IMR-90 (cell line): Measurements from ENCODE around the gene ST6GAL2. TPM values are rescaled to one million over a fixed set of nuclear protein-coding genes. Genes with fewer than 3 reads are reported as not detected.

ENCODE experiments used
- ATAC-seq: fragments of 200-7000 bp; cut with Tn5 transposase; 2 replicates; pipeline ENCODE4 v1.9.1; 2020; ENCODE audit warnings: low read depth, mild to moderate bottlenecking, moderate library complexity
- BruUV-seq: library from RNA; stranded (reverse); fragments of 400-500 nt; replicated peaks from 2 replicates; lab custom pipeline; 2021; lab: Mats Ljungman, UMichigan
- CTCF ChIA-PET: fragments of 300-600 bp; formaldehyde crosslinking; extraction: SDS; loops from one replicate; lab custom pipeline; 2021; ENCODE audit warnings: antibody characterized with exemption; lab: Yijun Ruan, JAX
- POLR2A ChIA-PET: fragments of 300-600 bp; sonication (Branson Sonifier 250); formaldehyde crosslinking; loops from one replicate; lab custom pipeline; 2022; ENCODE audit warnings: antibody characterized with exemption; ENCODE audit not compliant: unreplicated experiment; lab: Charles Lee
- DNase-seq: peaks from one replicate; pipeline ENCODE4 v3.0.0; 2013
- H2AFZ ChIP-seq: replicated peaks from 2 replicates; pipeline ENCODE3; 2013; ENCODE audit warnings: low read length, mild to moderate bottlenecking; ENCODE audit not compliant: poor library complexity
- H2AK5ac ChIP-seq: 2 replicates; pipeline ENCODE4 v1.6.1; 2013; ENCODE audit warnings: low read depth, low read length, inconsistent platforms
- H2AK9ac ChIP-seq: replicated peaks from 2 replicates; pipeline ENCODE3; 2013; ENCODE audit warnings: mild to moderate bottlenecking, low read depth, low read length, moderate library complexity; ENCODE audit not compliant: poor library complexity
- H2BK120ac ChIP-seq: 2 replicates; pipeline ENCODE4 v1.6.1; 2013; ENCODE audit warnings: low read depth, low read length, inconsistent platforms
- H2BK15ac ChIP-seq: 3 replicates; pipeline ENCODE4 v1.6.1; 2013; ENCODE audit warnings: low read depth, low read length, inconsistent platforms
- H2BK20ac ChIP-seq: 2 replicates; pipeline ENCODE4 v1.6.1; 2013; ENCODE audit warnings: low read depth, mild to moderate bottlenecking, inconsistent platforms, low read length, moderate library complexity
- H2BK5ac ChIP-seq: 2 replicates; pipeline ENCODE4 v1.6.1; 2013; ENCODE audit warnings: mild to moderate bottlenecking, low read depth, low read length, inconsistent platforms; ENCODE audit not compliant: poor library complexity, severe bottlenecking
- H3K14ac ChIP-seq: replicated peaks from 2 replicates; pipeline ENCODE4 v1.6.1; 2013; ENCODE audit warnings: low read depth, low read length, inconsistent platforms
- H3K18ac ChIP-seq: 2 replicates; pipeline ENCODE4 v1.6.1; 2013; ENCODE audit warnings: low read depth, low read length, control low read depth
- H3K23ac ChIP-seq: 2 replicates; pipeline ENCODE4 v1.6.1; 2013; ENCODE audit warnings: low read depth, low read length, inconsistent platforms
- H3K27ac ChIP-seq: 2 replicates; pipeline ENCODE4 v1.5.1; 2013; ENCODE audit warnings: mild to moderate bottlenecking, control low read depth, low read length; ENCODE audit not compliant: insufficient read depth
- H3K27me3 ChIP-seq: 2 replicates; pipeline ENCODE4 v1.6.1; 2013; ENCODE audit warnings: low read length; ENCODE audit not compliant: control insufficient read depth, insufficient read depth
- H3K36me3 ChIP-seq: 2 replicates; pipeline ENCODE4 v1.6.1; 2013; ENCODE audit warnings: low read length, mixed read lengths; ENCODE audit not compliant: control insufficient read depth, insufficient read depth
- H3K4ac ChIP-seq: 2 replicates; pipeline ENCODE4 v1.6.1; 2013; ENCODE audit warnings: low read depth, low read length, inconsistent platforms
- H3K4me1 ChIP-seq: 2 replicates; pipeline ENCODE4 v1.6.1; 2013; ENCODE audit warnings: low read length, mixed read lengths; ENCODE audit not compliant: control insufficient read depth, insufficient read depth
- H3K4me2 ChIP-seq: 2 replicates; pipeline ENCODE4 v1.6.1; 2013; ENCODE audit warnings: low read depth, mild to moderate bottlenecking, control low read depth, low read length, moderate library complexity
- H3K4me3 ChIP-seq: 2 replicates; pipeline ENCODE4 v1.5.1; 2013; ENCODE audit warnings: low read depth, mild to moderate bottlenecking, control low read depth, low read length, moderate library complexity; ENCODE audit not compliant: insufficient read depth
- H3K56ac ChIP-seq: 2 replicates; pipeline ENCODE4 v1.6.1; 2013; ENCODE audit warnings: low read length, inconsistent platforms; ENCODE audit not compliant: insufficient read depth; ENCODE audit errors: extremely low read depth
- H3K79me1 ChIP-seq, 2 experiments: 2 replicates each; pipeline ENCODE4 v1.6.1; 2013; ENCODE audit warnings: low read length in 2 of 2, inconsistent platforms in 1 of 2, low read depth in 1 of 2
- H3K9ac ChIP-seq: 2 replicates; pipeline ENCODE4 v1.6.1; 2013; ENCODE audit warnings: low read depth, low read length, control low read depth
- H3K9me1 ChIP-seq: 2 replicates; pipeline ENCODE4 v1.6.1; 2013; ENCODE audit warnings: low read length, inconsistent platforms; ENCODE audit not compliant: insufficient read depth
- H3K9me3 ChIP-seq: 2 replicates; pipeline ENCODE4 v1.6.1; 2013; ENCODE audit warnings: low read length; ENCODE audit not compliant: control insufficient read depth, insufficient read depth
- H4K20me1 ChIP-seq: 2 replicates; pipeline ENCODE4 v1.6.1; 2013; ENCODE audit warnings: low read length, inconsistent platforms; ENCODE audit not compliant: insufficient read depth
- H4K5ac ChIP-seq: 2 replicates; pipeline ENCODE4 v1.6.1; 2013; ENCODE audit warnings: mild to moderate bottlenecking, low read depth, low read length, control low read depth
- H4K8ac ChIP-seq, 2 experiments: 2 replicates each; pipeline ENCODE4 v1.6.1; 2013; ENCODE audit warnings: low read depth in 2 of 2, low read length in 2 of 2, control low read depth in 1 of 2, inconsistent platforms in 1 of 2
- H4K91ac ChIP-seq: 2 replicates; pipeline ENCODE4 v1.6.1; 2013; ENCODE audit warnings: low read depth, low read length, inconsistent platforms; ENCODE audit not compliant: insufficient read depth
- BHLHE40 ChIP-seq: fragments of 150-350 bp; IDR thresholded peaks from 2 replicates; pipeline ENCODE4 v1.6.1; 2016; ENCODE audit warnings: mild to moderate bottlenecking, low read depth, low read length
- CEBPB ChIP-seq: IDR thresholded peaks from 2 replicates; pipeline ENCODE4 v1.6.1; 2012; ENCODE audit warnings: low read depth, low read length, improper control_type of control experiment
- CHD1 ChIP-seq: IDR thresholded peaks from 2 replicates; pipeline ENCODE4 v1.6.1; 2012; ENCODE audit warnings: low read depth, low read length, improper control_type of control experiment
- FOS ChIP-seq: fragments of 150-350 bp; IDR thresholded peaks from 2 replicates; pipeline ENCODE4 v1.6.1; 2016; ENCODE audit warnings: low read depth, low read length
- MAFK ChIP-seq: IDR thresholded peaks from 2 replicates; pipeline ENCODE4 v1.6.1; 2012; ENCODE audit warnings: low read depth, low read length, improper control_type of control experiment
- MAZ ChIP-seq: IDR thresholded peaks from 2 replicates; pipeline ENCODE4 v1.6.1; 2012; ENCODE audit warnings: low read depth, mild to moderate bottlenecking, low read length, improper control_type of control experiment, moderate library complexity, borderline replicate concordance
- MXI1 ChIP-seq: IDR thresholded peaks from 2 replicates; pipeline ENCODE4 v1.6.1; 2012; ENCODE audit warnings: low read depth, mild to moderate bottlenecking, low read length, moderate library complexity, borderline replicate concordance
- NFE2L2 ChIP-seq: fragments of 150-350 bp; IDR thresholded peaks from 2 replicates; pipeline ENCODE4 v1.6.1; 2016; ENCODE audit warnings: low read depth, mild to moderate bottlenecking, low read length
- POLR2A ChIP-seq: IDR thresholded peaks from 2 replicates; pipeline ENCODE4 v1.6.1; 2012; ENCODE audit warnings: mild to moderate bottlenecking, low read depth, low read length
- RAD21 ChIP-seq: IDR thresholded peaks from 2 replicates; pipeline ENCODE4 v1.6.1; 2012; ENCODE audit warnings: low read length, improper control_type of control experiment
- RCOR1 ChIP-seq: IDR thresholded peaks from 2 replicates; pipeline ENCODE4 v1.6.1; 2012; ENCODE audit warnings: mild to moderate bottlenecking, low read length, improper control_type of control experiment; ENCODE audit not compliant: insufficient replicate concordance
- RFX5 ChIP-seq: IDR thresholded peaks from 2 replicates; pipeline ENCODE4 v1.8.0; 2012; ENCODE audit warnings: low read depth, mild to moderate bottlenecking, low read length, moderate library complexity
- SMC3 ChIP-seq: fragments of 150-350 bp; IDR thresholded peaks from 2 replicates; pipeline ENCODE4 v1.6.1; 2016; ENCODE audit warnings: low read depth, mild to moderate bottlenecking, antibody characterized with exemption, low read length, moderate library complexity
- WGBS, 2 experiments: methylation state at CpG; one replicate each; pipeline versions ENCODE4 v1.1.5 to v1.1.7; 2013; ENCODE audit warnings: missing lambda C conversion rate in 2 of 2; ENCODE audit not compliant: insufficient read length in 1 of 2; ENCODE audit errors: extremely low coverage in 2 of 2; 5-methylcytosine and 5-hydroxymethylcytosine counted together
- dilution Hi-C: fragments of 300-500 bp; cut with HindIII; formaldehyde crosslinking; loops from one replicate; pipeline ENCODE4 v1.14.3; 2018; ENCODE audit warnings: low sequenced_read_pairs; ENCODE audit not compliant: unreplicated experiment
- in situ Hi-C: fragments of 300-500 bp; cut with MboI; formaldehyde crosslinking; loops from 3 replicates; pipeline ENCODE4 v1.14.3; 2019; ENCODE audit warnings: low sequenced_read_pairs, inconsistent platforms, mixed read lengths
- intact Hi-C: fragments of 100-400 bp; cut with micrococcal nuclease; formaldehyde crosslinking; loops from 2 replicates; pipeline ENCODE4 v1.10.0; 2022
- polyA plus RNA-seq, 3 experiments: library from polyadenylated mRNA; depleted of rRNA; stranded (reverse); fragments of >200 nt; gene quantifications; 2 replicates each; pipeline ENCODE4 v1.2.3, GENCODE V29; 2012; ENCODE audit warnings: low replicate concordance in 1 of 3
- total RNA-seq: library from RNA; depleted of rRNA; stranded (reverse); fragments of >200 nt; gene quantifications from 2 replicates; pipeline ENCODE4 v1.2.3, GENCODE V29; 2012
- TF ChIP-seq, protein P1 (sequence below): conservative IDR thresholded peaks from 2 replicates; pipeline ENCODE4 v1.5.1; 2012; ENCODE audit warnings: mild to moderate bottlenecking, low read depth, low read length, improper control_type of control experiment
- TF ChIP-seq, protein P2 (sequence below): fragments of 150-350 bp; IDR thresholded peaks from 2 replicates; pipeline ENCODE4 v1.6.1; 2016; ENCODE audit warnings: low read depth, mild to moderate bottlenecking, low read length, moderate library complexity, borderline replicate concordance
- TF ChIP-seq, protein P3 (sequence below): fragments of 150-350 bp; IDR thresholded peaks from 2 replicates; pipeline ENCODE4 v1.6.1; 2017; ENCODE audit warnings: mild to moderate bottlenecking, antibody characterized with exemption, low read length, low read depth

ST6GAL2 gene
- total and polyA plus RNA-seq, 2 of the 4 experiments (the other 2 are of a cell fraction) = not detected

DNA sequence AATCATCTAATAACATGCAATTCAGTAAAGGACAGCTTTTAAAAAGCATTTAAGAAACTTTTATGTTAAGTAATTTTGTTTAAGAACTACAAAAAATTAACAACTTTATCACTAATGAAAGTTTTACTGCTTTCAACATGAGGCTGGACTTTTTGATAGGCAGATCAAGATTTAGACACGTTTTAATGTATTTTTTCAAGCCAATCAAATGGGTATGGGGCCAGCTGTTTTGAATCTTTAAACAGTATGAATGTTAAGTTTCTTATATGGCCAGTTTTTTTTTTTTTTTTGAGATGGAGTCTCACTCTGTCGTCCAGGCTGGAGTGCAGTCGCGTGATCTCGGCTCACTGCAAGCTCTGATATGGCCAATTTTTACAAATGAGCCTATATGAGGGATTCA is 73.1 kb downstream of the ST6GAL2 start:
- Histone ChIP-seq H3K4me3 (no peak overlapping the region), H3K27ac (no peak overlapping the region), H4K8ac (no peak overlapping the region), H3K9me3 (peaks cover 13% of the 10 kb centered on the region), H3K4me1 (no peaks in the 10 kb centered on the region), H3K27me3 (no peaks in the 10 kb centered on the region), H4K5ac (no peak overlapping the region), H4K91ac (no peak overlapping the region), H3K36me3 (no peaks in the 10 kb centered on the region), H3K79me1 (no peaks in the 10 kb centered on the region), H2BK20ac (no peak overlapping the region), H2AFZ (no peak overlapping the region), H3K4ac (no peak overlapping the region), H2AK9ac (no peak overlapping the region), H3K56ac (no peak overlapping the region), H2AK5ac (no peak overlapping the region), H3K18ac (no peak overlapping the region), H3K23ac (no peak overlapping the region), H3K4me2 (no peak overlapping the region), H2BK15ac (no peak overlapping the region), H4K20me1 (no peaks in the 10 kb centered on the region), H2BK120ac (no peak overlapping the region), H3K9me1 (no peaks in the 10 kb centered on the region), H3K9ac (no peak overlapping the region), H3K14ac (no peak overlapping the region), H2BK5ac (no peak overlapping the region)
- POLR2A ChIA-PET = no interaction called here
- no TSS peak for BruUV-seq
- WGBS, 2 experiments = no CpG with 5 or more reads among the region's 5 CpGs
- in situ Hi-C loops (no loop called here), intact Hi-C loops (no loop called here), dilution Hi-C loops (no loop called here)
- CTCF ChIA-PET = no interaction called here
- TF ChIP-seq, protein P1, sequence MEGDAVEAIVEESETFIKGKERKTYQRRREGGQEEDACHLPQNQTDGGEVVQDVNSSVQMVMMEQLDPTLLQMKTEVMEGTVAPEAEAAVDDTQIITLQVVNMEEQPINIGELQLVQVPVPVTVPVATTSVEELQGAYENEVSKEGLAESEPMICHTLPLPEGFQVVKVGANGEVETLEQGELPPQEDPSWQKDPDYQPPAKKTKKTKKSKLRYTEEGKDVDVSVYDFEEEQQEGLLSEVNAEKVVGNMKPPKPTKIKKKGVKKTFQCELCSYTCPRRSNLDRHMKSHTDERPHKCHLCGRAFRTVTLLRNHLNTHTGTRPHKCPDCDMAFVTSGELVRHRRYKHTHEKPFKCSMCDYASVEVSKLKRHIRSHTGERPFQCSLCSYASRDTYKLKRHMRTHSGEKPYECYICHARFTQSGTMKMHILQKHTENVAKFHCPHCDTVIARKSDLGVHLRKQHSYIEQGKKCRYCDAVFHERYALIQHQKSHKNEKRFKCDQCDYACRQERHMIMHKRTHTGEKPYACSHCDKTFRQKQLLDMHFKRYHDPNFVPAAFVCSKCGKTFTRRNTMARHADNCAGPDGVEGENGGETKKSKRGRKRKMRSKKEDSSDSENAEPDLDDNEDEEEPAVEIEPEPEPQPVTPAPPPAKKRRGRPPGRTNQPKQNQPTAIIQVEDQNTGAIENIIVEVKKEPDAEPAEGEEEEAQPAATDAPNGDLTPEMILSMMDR = no peak
- TF ChIP-seq POLR2A (no peak), MAFK (no peak), CHD1 (no peak), NFE2L2 (no peak), BHLHE40 (no peak), SMC3 (no peak), RFX5 (no peak), CEBPB (no peak), FOS (no peak), RCOR1 (no peak), RAD21 (no peak), MAZ (no peak), MXI1 (no peak)
- TF ChIP-seq, protein P2, sequence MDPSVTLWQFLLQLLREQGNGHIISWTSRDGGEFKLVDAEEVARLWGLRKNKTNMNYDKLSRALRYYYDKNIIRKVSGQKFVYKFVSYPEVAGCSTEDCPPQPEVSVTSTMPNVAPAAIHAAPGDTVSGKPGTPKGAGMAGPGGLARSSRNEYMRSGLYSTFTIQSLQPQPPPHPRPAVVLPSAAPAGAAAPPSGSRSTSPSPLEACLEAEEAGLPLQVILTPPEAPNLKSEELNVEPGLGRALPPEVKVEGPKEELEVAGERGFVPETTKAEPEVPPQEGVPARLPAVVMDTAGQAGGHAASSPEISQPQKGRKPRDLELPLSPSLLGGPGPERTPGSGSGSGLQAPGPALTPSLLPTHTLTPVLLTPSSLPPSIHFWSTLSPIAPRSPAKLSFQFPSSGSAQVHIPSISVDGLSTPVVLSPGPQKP = no peak
- TF ChIP-seq, protein P3, sequence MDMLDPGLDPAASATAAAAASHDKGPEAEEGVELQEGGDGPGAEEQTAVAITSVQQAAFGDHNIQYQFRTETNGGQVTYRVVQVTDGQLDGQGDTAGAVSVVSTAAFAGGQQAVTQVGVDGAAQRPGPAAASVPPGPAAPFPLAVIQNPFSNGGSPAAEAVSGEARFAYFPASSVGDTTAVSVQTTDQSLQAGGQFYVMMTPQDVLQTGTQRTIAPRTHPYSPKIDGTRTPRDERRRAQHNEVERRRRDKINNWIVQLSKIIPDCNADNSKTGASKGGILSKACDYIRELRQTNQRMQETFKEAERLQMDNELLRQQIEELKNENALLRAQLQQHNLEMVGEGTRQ = no peak
- no peak for DNase-seq
- ATAC-seq = no peak
